ENCODE data around the gene RALB. TPM values are rescaled to one million over a fixed set of nuclear protein-coding genes. Genes with fewer than 3 reads are reported as not detected.

Gene RALB
- total and polyA plus RNA-seq, 2 of the 8 experiments (the other 6 are each of a cell fraction or from before 2014, with no cell fraction given): 12.0 to 16.6 TPM

DNA sequence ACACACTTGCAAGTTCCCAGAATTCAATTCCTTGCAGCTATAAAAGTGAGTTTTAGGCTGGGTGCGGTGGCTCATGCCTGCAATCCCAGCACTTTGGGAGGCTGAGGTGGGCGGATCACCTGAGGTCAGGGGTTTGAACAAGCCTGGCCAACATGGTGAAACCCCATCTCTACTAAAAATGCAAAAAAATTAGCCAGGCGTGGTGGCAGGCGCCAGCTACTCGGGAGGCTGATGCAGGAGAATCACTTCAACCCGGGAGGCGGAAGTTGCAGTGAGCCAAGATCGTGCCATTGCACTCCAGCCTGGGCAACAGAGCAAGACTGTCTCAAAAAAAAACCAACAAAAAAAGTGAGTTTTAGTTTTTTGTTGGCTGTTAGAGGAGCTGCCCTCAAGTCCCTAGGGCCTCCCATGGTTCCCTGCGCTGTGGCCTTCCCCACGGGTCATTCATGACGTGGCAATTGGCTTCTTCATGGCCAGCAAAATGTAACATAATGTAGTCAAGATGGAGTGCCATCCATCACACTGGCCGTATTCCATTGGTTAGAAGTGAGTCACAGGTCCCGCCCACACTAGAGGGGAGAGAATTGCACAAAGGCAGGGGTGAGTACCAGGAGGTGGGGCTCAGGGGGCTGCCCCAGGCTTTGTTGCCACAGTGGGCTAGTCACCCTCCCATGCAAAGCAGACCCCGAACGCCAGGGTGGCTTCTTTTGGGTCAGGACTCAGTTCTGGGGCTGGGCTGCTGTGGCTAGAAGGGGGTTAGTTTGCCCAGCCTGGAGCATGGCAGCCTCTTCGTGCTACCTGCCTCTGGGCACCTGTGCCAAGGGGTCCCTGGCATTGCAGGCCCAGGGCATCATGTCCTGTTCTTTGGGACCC is 55.6 kb downstream of the RALB start:
- no peak overlapping the region for H4K8ac ChIP-seq (ENCODE audit: extremely low read depth, insufficient read depth, low read length)
- H4K91ac ChIP-seq (replicated peaks; ENCODE audit: insufficient read length, low read length): no peak overlapping the region
- H3K4me3 ChIP-seq (ENCODE audit: extremely low read depth in 1 of 4, insufficient read depth in 2 of 4, low read depth in 3 of 4, low read length in 4 of 4): no peak overlapping the region
- H3K23me2 ChIP-seq (ENCODE audit: low read depth, low read length): no peaks in the 10 kb centered on the region
- H4K20me1 ChIP-seq (replicated peaks in 1 of 2; ENCODE audit: control insufficient read depth in 1 of 2, insufficient read depth in 2 of 2, low read length in 2 of 2): peaks cover 0 to 2% of the 10 kb centered on the region in 2 experiments
- no peak overlapping the region for H3K23ac ChIP-seq (ENCODE audit: insufficient read length)
- no peaks in the 10 kb centered on the region for H3K36me3 ChIP-seq (ENCODE audit: control insufficient read depth in 2 of 4, insufficient read depth in 4 of 4, low read length in 3 of 4)
- no peak overlapping the region for H2AK5ac ChIP-seq (ENCODE audit: low read depth, low read length)
- H3K56ac ChIP-seq (replicated peaks; ENCODE audit: insufficient read length, low read depth, low read length): no peak overlapping the region
- H3K9ac ChIP-seq (replicated peaks in 1 of 4; ENCODE audit: extremely low read depth in 1 of 4, low read depth in 3 of 4, low read length in 3 of 4): no peak overlapping the region
- 91% methylated on average over 16 of the region's 16 CpGs; no CpG with 5 or more reads in 1 of the 2 experiments for WGBS, 2 experiments (ENCODE audit: extremely low coverage in 1 of 2, insufficient coverage in 1 of 2, insufficient read length in 1 of 2, insufficient replicate concordance in 2 of 2, low coverage in 1 of 2, low lambda C conversion rate in 2 of 2, missing lambda C conversion rate in 1 of 2)
- H2BK5ac ChIP-seq (ENCODE audit: low read depth, low read length): no peak overlapping the region
- H3K4me1 ChIP-seq (replicated peaks in 1 of 4; ENCODE audit: control insufficient read depth in 3 of 4, insufficient read depth in 4 of 4, low read length in 3 of 4): peaks cover 1 to 3% (median 2%) of the 10 kb centered on the region in 4 experiments; a peak in 4 of 7 replicates
- DNase-seq (ENCODE audit: low read depth in 1 of 2, low spot score in 2 of 2) (no peak), FAIRE-seq (no peak)
- H3K4ac ChIP-seq (replicated peaks; ENCODE audit: insufficient read length, low read depth, low read length): no peak overlapping the region
- H3K9me3 ChIP-seq (ENCODE audit: insufficient read depth in 2 of 2, low read depth in 1 of 2, low read length in 1 of 2): no peaks in the 10 kb centered on the region
- H3K79me1 ChIP-seq (ENCODE audit: low read depth, low read length): no peaks in the 10 kb centered on the region
- H2BK12ac ChIP-seq (ENCODE audit: low read depth, low read length): 0 out of 2 replicates have a peak overlapping the region, but pooled peaks have one; percentile 0
- no peaks in the 10 kb centered on the region for H3K79me2 ChIP-seq (ENCODE audit: control insufficient read depth in 1 of 2, insufficient read depth in 2 of 2, low read length in 2 of 2)
- no peak overlapping the region for H4K5ac ChIP-seq (ENCODE audit: insufficient read length, low read depth, low read length)
- no peak overlapping the region for H3K18ac ChIP-seq (ENCODE audit: extremely low read depth, low read length)
- CTCF ChIA-PET (ENCODE audit: partially characterized antibody): interaction anchor here (0.6 to 2.5 kb wide), 5 partner anchors 12 to 772 kb away, joined by 3 to 10 read pairs (median 3); no protein-coding TSS in a partner anchor
- no peak overlapping the region for H3K4me2 ChIP-seq (ENCODE audit: insufficient read depth in 1 of 2, low read depth in 2 of 2, low read length in 2 of 2)
- H2BK20ac ChIP-seq (ENCODE audit: low read length): no peak overlapping the region
- no peak for TF ChIP-seq TBP (IDR thresholded peaks at IDR 0.05; ENCODE audit: low read depth, low read length)
- no peak overlapping the region for H2BK120ac ChIP-seq (replicated peaks; ENCODE audit: low read depth, low read length)
- POLR2A ChIA-PET (ENCODE audit: partially characterized antibody): no interaction called here
- no peak overlapping the region for H2AFZ ChIP-seq (ENCODE audit: low read length)
- peaks cover 1 to 31% (median 14%) of the 10 kb centered on the region in 4 experiments for H3K27me3 ChIP-seq (replicated peaks in 1 of 4; ENCODE audit: control insufficient read depth in 3 of 4, extremely low read depth in 1 of 4, insufficient read depth in 3 of 4, low read length in 3 of 4)
- no peak overlapping the region for H3K27ac ChIP-seq (ENCODE audit: low read depth, low read length)
- H2BK15ac ChIP-seq (ENCODE audit: low read length): no peak overlapping the region
- H3K14ac ChIP-seq (ENCODE audit: insufficient read length): no peak overlapping the region
